GM12878 (cell line): Measurements from ENCODE around the gene TMEM52. TPM values are rescaled to one million over a fixed set of nuclear protein-coding genes. Genes with fewer than 3 reads are reported as not detected.

Experiments used
- CBFB ChIP-seq: IDR thresholded peaks from 2 replicates; pipeline ENCODE4 v1.6.1; 2016; ENCODE audit warnings: antibody characterized with exemption, low read depth
- EZH2 ChIP-seq: IDR thresholded peaks from 2 replicates; pipeline ENCODE4 v1.6.1; 2012; ENCODE audit warnings: low read depth, mild to moderate bottlenecking, control low read depth, inconsistent platforms, low read length, borderline replicate concordance; ENCODE audit not compliant: control insufficient read depth
- HCFC1 ChIP-seq: fragments of 150-350 bp; IDR thresholded peaks from 2 replicates; pipeline ENCODE4 v1.6.1; 2014; ENCODE audit warnings: low read length
- IKZF1 ChIP-seq: fragments of 450-650 bp; conservative IDR thresholded peaks from 2 replicates; pipeline ENCODE4 v1.6.1; 2017; ENCODE audit warnings: antibody characterized with exemption, mild to moderate bottlenecking
- NBN ChIP-seq: fragments of 450-650 bp; IDR thresholded peaks from 2 replicates; pipeline ENCODE4 v1.6.1; 2016
- NR2C2 ChIP-seq: IDR thresholded peaks from 2 replicates; pipeline ENCODE4 v1.6.1; 2011; ENCODE audit warnings: borderline replicate concordance, low read depth; ENCODE audit not compliant: control insufficient read depth, insufficient read length
- POU2F2 ChIP-seq: IDR thresholded peaks from 3 replicates; pipeline ENCODE4 v1.6.1; 2011; ENCODE audit warnings: low read depth, mild to moderate bottlenecking, low read length, borderline replicate concordance
- SIX5 ChIP-seq: IDR thresholded peaks from 2 replicates; pipeline ENCODE4 v1.6.1; 2011; ENCODE audit warnings: mild to moderate bottlenecking, low read depth, low read length, moderate library complexity; ENCODE audit not compliant: severe bottlenecking
- SUZ12 ChIP-seq: fragments of 200-600 bp; sonication (generic); IDR thresholded peaks from one replicate; pipeline ENCODE4 v1.6.1; 2018; ENCODE audit warnings: antibody characterized with exemption, mild to moderate bottlenecking; ENCODE audit not compliant: unreplicated experiment
- ZBTB11 ChIP-seq: fragments of 450-650 bp; formaldehyde crosslinking; IDR thresholded peaks from 2 replicates; pipeline ENCODE4 v1.5.0; 2022; ENCODE audit warnings: mild to moderate bottlenecking, missing genetic modification characterization
- ZBTB33 ChIP-seq: fragments of 450-650 bp; IDR thresholded peaks from 2 replicates; pipeline ENCODE4 v1.6.1; 2017; ENCODE audit warnings: mild to moderate bottlenecking
- ZBTB40 ChIP-seq: fragments of 450-650 bp; IDR thresholded peaks from 2 replicates; pipeline ENCODE4 v1.6.1; 2016; ENCODE audit warnings: mild to moderate bottlenecking, moderate library complexity, borderline replicate concordance
- polyA plus RNA-seq, 11 experiments: library from polyadenylated mRNA; depleted of rRNA in 4 of 11; unstranded in 6 of 11; stranded (reverse) in 5 of 11; fragments of >200 nt; fragmentation: Nextera tagmentation in 4 of 11; fragmentation: Illumina TruSeq in 1 of 11; extraction: Ambion mirVana in 4 of 11; extraction: Trizol in 1 of 11; gene quantifications; 1 replicate in 1 of 11; 2 replicates in 10 of 11; pipeline versions ENCODE4 v1.2.1 to v1.2.3, GENCODE V29; 2011 to 2016; ENCODE audit warnings: inconsistent platforms in 2 of 11, missing spikeins in 2 of 11, low read depth in 1 of 11
- total RNA-seq, 4 experiments: library from RNA; depleted of rRNA in 3 of 4; stranded (reverse); fragments of >200 nt in 3 of 4; fragmentation: Illumina TruSeq in 1 of 4; extraction: Trizol in 1 of 4; gene quantifications; 2 replicates each; pipeline versions ENCODE4 v1.2.1 to v1.2.3, GENCODE V29; 2013 to 2021
- TF ChIP-seq, protein P1 (sequence below): fragments of 450-650 bp; conservative IDR thresholded peaks from 2 replicates; pipeline ENCODE4 v1.6.1; 2017; ENCODE audit warnings: mild to moderate bottlenecking, moderate library complexity

The TMEM52 gene
- total and polyA plus RNA-seq, 10 of the 15 experiments (the other 5 are each of a cell fraction or from before 2014, with no cell fraction given) = 0.17 to 0.33 (median 0.24) TPM; not detected in 7

- TF ChIP-seq SUZ12 (no peak), NR2C2 (no peak), CBFB (no peak), SIX5 (no peak), ZBTB33 (no peak), IKZF1 (peak; percentile 45), EZH2 (no peak), NBN (no peak; the same call in 1 of the 2 replicates), POU2F2 (no peak), HCFC1 (no peak), ZBTB11 (CRISPR knock-in tag) (no peak), ZBTB40 (no peak)
- TF ChIP-seq, protein P1, sequence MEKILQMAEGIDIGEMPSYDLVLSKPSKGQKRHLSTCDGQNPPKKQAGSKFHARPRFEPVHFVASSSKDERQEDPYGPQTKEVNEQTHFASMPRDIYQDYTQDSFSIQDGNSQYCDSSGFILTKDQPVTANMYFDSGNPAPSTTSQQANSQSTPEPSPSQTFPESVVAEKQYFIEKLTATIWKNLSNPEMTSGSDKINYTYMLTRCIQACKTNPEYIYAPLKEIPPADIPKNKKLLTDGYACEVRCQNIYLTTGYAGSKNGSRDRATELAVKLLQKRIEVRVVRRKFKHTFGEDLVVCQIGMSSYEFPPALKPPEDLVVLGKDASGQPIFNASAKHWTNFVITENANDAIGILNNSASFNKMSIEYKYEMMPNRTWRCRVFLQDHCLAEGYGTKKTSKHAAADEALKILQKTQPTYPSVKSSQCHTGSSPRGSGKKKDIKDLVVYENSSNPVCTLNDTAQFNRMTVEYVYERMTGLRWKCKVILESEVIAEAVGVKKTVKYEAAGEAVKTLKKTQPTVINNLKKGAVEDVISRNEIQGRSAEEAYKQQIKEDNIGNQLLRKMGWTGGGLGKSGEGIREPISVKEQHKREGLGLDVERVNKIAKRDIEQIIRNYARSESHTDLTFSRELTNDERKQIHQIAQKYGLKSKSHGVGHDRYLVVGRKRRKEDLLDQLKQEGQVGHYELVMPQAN = no peak
Observed at GRCh38 chr1:1907098-1907736, 11.9 kb downstream of the TMEM52 start (continued).
